Trophoblast cell (in vitro differentiated cells and primary cell): ENCODE measurements around the gene HPS5.

ENCODE experiments used
- DNase-seq, 2 donors: peaks; one replicate each; pipeline ENCODE4 v3.0.0-alpha.2; 2016
- H2AFZ ChIP-seq: 2 replicates; pipeline ENCODE4 v1.6.1; 2013; ENCODE audit warnings: low read length, moderate library complexity, mild to moderate bottlenecking; ENCODE audit not compliant: insufficient read depth, poor library complexity
- H2AK5ac ChIP-seq: 2 replicates; pipeline ENCODE4 v1.6.1; 2013; ENCODE audit warnings: mild to moderate bottlenecking, low read length
- H2BK120ac ChIP-seq: 2 replicates; pipeline ENCODE4 v1.6.1; 2013; ENCODE audit warnings: low read length, mild to moderate bottlenecking, moderate library complexity; ENCODE audit not compliant: insufficient read depth, poor library complexity
- H2BK12ac ChIP-seq: 2 replicates; pipeline ENCODE4 v1.6.1; 2013; ENCODE audit warnings: mild to moderate bottlenecking, low read length, moderate library complexity
- H2BK5ac ChIP-seq: 2 replicates; pipeline ENCODE4 v1.6.1; 2013; ENCODE audit warnings: low read length, low read depth, moderate library complexity, mild to moderate bottlenecking; ENCODE audit not compliant: poor library complexity
- H3K14ac ChIP-seq: 2 replicates; pipeline ENCODE4 v1.6.1; 2013; ENCODE audit warnings: mild to moderate bottlenecking, low read length
- H3K18ac ChIP-seq: 2 replicates; pipeline ENCODE4 v1.6.1; 2013; ENCODE audit warnings: mild to moderate bottlenecking, low read length
- H3K23ac ChIP-seq: 2 replicates; pipeline ENCODE4 v1.6.1; 2013; ENCODE audit warnings: low read length
- H3K27ac ChIP-seq: 2 replicates; pipeline ENCODE4 v1.5.1; 2013; ENCODE audit warnings: low read depth, mild to moderate bottlenecking, inconsistent platforms, low read length, moderate library complexity
- H3K27me3 ChIP-seq: 2 replicates; pipeline ENCODE4 v1.6.1; 2013; ENCODE audit warnings: inconsistent platforms, mild to moderate bottlenecking, low read length, moderate library complexity; ENCODE audit not compliant: insufficient read depth
- H3K36me3 ChIP-seq, 2 experiments: 1 replicate in 1 of 2; 2 replicates in 1 of 2; pipeline ENCODE4 v1.6.1; 2013; ENCODE audit warnings: low read length in 2 of 2, mild to moderate bottlenecking in 2 of 2, moderate library complexity in 1 of 2; ENCODE audit not compliant: insufficient read depth in 2 of 2, control insufficient read depth in 1 of 2
- H3K4ac ChIP-seq: 2 replicates; pipeline ENCODE4 v1.6.1; 2013; ENCODE audit warnings: low read depth, mild to moderate bottlenecking, low read length, moderate library complexity
- H3K4me1 ChIP-seq, 2 experiments: 1 replicate in 1 of 2; 2 replicates in 1 of 2; pipeline ENCODE4 v1.6.1; 2013; ENCODE audit warnings: low read length in 2 of 2, mild to moderate bottlenecking in 2 of 2, moderate library complexity in 1 of 2; ENCODE audit not compliant: insufficient read depth in 2 of 2, control insufficient read depth in 1 of 2
- H3K4me2 ChIP-seq: 2 replicates; pipeline ENCODE4 v1.6.1; 2013; ENCODE audit warnings: inconsistent platforms, mild to moderate bottlenecking, low read length, moderate library complexity
- H3K4me3 ChIP-seq: 2 replicates; pipeline ENCODE4 v1.5.1; 2013; ENCODE audit warnings: mild to moderate bottlenecking, low read depth, low read length, inconsistent platforms
- H3K79me1 ChIP-seq: one replicate; pipeline ENCODE4 v1.6.1; 2013; ENCODE audit warnings: low read length
- H3K79me2 ChIP-seq: 2 replicates; pipeline ENCODE4 v1.6.1; 2013; ENCODE audit warnings: low read length, mild to moderate bottlenecking; ENCODE audit not compliant: control insufficient read depth, insufficient read depth, poor library complexity
- H3K9ac ChIP-seq: 2 replicates; pipeline ENCODE4 v1.6.1; 2013; ENCODE audit warnings: mild to moderate bottlenecking, low read length
- H3K9me3 ChIP-seq: 2 replicates; pipeline ENCODE4 v1.6.1; 2013; ENCODE audit warnings: low read depth, mild to moderate bottlenecking, control low read depth, inconsistent platforms, low read length; ENCODE audit not compliant: insufficient read depth
- H4K12ac ChIP-seq: 2 replicates; pipeline ENCODE4 v1.6.1; 2013; ENCODE audit warnings: low read depth, mild to moderate bottlenecking, low read length, moderate library complexity
- H4K8ac ChIP-seq: 2 replicates; pipeline ENCODE4 v1.6.1; 2013; ENCODE audit warnings: low read depth, mild to moderate bottlenecking, low read length, moderate library complexity
- H4K91ac ChIP-seq: one replicate; pipeline ENCODE4 v1.6.1; 2013; ENCODE audit warnings: low read depth, mild to moderate bottlenecking, low read length, moderate library complexity
- WGBS: extraction: QIAGEN DNeasy Blood & Tissue Kit; methylation state at CpG from one replicate; pipeline ENCODE4 v1.1.7; 2013; ENCODE audit warnings: missing lambda C conversion rate; ENCODE audit not compliant: insufficient read length, insufficient coverage; ENCODE audit errors: extremely low coverage; 5-methylcytosine and 5-hydroxymethylcytosine counted together

HPS5 gene

GRCh38 chr11:18304745-18305144 lies 17.2 kb downstream of the HPS5 start:
- H3K4me3 ChIP-seq, result no peak overlapping the region
- H3K36me3 ChIP-seq, result peaks cover 7 to 12% of the 10 kb centered on the region in 2 experiments
- no peak overlapping the region for H2BK5ac ChIP-seq
- no peak overlapping the region for H3K4ac ChIP-seq
- no peak overlapping the region for H3K14ac ChIP-seq
- peak in 1 of 2 donors; percentile 59 for DNase-seq
- H3K9me3 ChIP-seq, result no peaks in the 10 kb centered on the region
- H4K12ac ChIP-seq, result no peak overlapping the region
- no peak overlapping the region for H3K23ac ChIP-seq
- no peak overlapping the region for H2AFZ ChIP-seq
- no peak overlapping the region for H4K8ac ChIP-seq
- H2AK5ac ChIP-seq, result no peak overlapping the region
- no peaks in the 10 kb centered on the region for H3K4me1 ChIP-seq
- no peak overlapping the region for H3K4me2 ChIP-seq
- no peak overlapping the region for H2BK120ac ChIP-seq
- no peaks in the 10 kb centered on the region for H3K27me3 ChIP-seq
- no peak overlapping the region for H4K91ac ChIP-seq
- H3K9ac ChIP-seq, result no peak overlapping the region
- no peaks in the 10 kb centered on the region for H3K79me2 ChIP-seq
- no peak overlapping the region for H3K27ac ChIP-seq
- H2BK12ac ChIP-seq, result no peak overlapping the region
- no peak overlapping the region for H3K18ac ChIP-seq
- H3K79me1 ChIP-seq, result no peaks in the 10 kb centered on the region

- Histone ChIP-seq H3K36me3 (peaks cover 9 to 13% of the 10 kb centered on the region in 2 experiments), H2BK120ac (no peak overlapping the region), H2BK12ac (no peak overlapping the region), H3K79me1 (no peaks in the 10 kb centered on the region), H3K9ac (no peak overlapping the region), H3K9me3 (no peaks in the 10 kb centered on the region), H3K27me3 (no peaks in the 10 kb centered on the region), H3K4me2 (no peak overlapping the region), H3K14ac (no peak overlapping the region), H2AK5ac (no peak overlapping the region), H2AFZ (no peak overlapping the region), H4K91ac (no peak overlapping the region), H3K4ac (no peak overlapping the region), H2BK5ac (no peak overlapping the region), H3K79me2 (no peaks in the 10 kb centered on the region), H3K27ac (no peak overlapping the region), H3K4me3 (no peak overlapping the region), H3K18ac (no peak overlapping the region), H3K4me1 (no peaks in the 10 kb centered on the region), H3K23ac (no peak overlapping the region), H4K8ac (no peak overlapping the region), H4K12ac (no peak overlapping the region)
- DNase-seq, result no peak
These were observed 22.2 kb downstream of the HPS5 start for GRCh38 chr11:18299721-18300120.

- no peaks in the 10 kb centered on the region for H3K9me3 ChIP-seq
- no peak overlapping the region for H3K18ac ChIP-seq
- WGBS, result no CpG with 5 or more reads among the region's 2 CpGs
- no peak overlapping the region for H3K27ac ChIP-seq
- H2AK5ac ChIP-seq, result no peak overlapping the region
- H3K23ac ChIP-seq, result no peak overlapping the region
- H4K91ac ChIP-seq, result no peak overlapping the region
- H3K14ac ChIP-seq, result no peak overlapping the region
- no peaks in the 10 kb centered on the region for H3K27me3 ChIP-seq
- H3K79me2 ChIP-seq, result no peaks in the 10 kb centered on the region
- H2BK5ac ChIP-seq, result no peak overlapping the region
- H3K79me1 ChIP-seq, result no peaks in the 10 kb centered on the region
- no peak overlapping the region for H2BK12ac ChIP-seq
- no peak overlapping the region for H3K9ac ChIP-seq
- H3K4me1 ChIP-seq, result no peaks in the 10 kb centered on the region
- no peak overlapping the region for H2BK120ac ChIP-seq
- H3K4ac ChIP-seq, result no peak overlapping the region
- H2AFZ ChIP-seq, result no peak overlapping the region
- no peak for DNase-seq
- H3K4me3 ChIP-seq, result no peak overlapping the region
- H3K36me3 ChIP-seq, result peaks cover 17 to 25% of the 10 kb centered on the region in 2 experiments
- no peak overlapping the region for H4K8ac ChIP-seq
- H3K4me2 ChIP-seq, result no peak overlapping the region
- H4K12ac ChIP-seq, result no peak overlapping the region
These were observed 26.6 kb downstream of the HPS5 start for GRCh38 chr11:18295316-18295715.

- Histone ChIP-seq H2BK12ac (no peak overlapping the region), H3K27me3 (no peaks in the 10 kb centered on the region), H4K12ac (no peak overlapping the region), H2AFZ (no peak overlapping the region), H3K36me3 (peaks cover 17 to 27% of the 10 kb centered on the region in 2 experiments), H3K4me2 (no peak overlapping the region), H2AK5ac (no peak overlapping the region), H3K14ac (no peak overlapping the region), H3K4ac (no peak overlapping the region), H3K9ac (no peak overlapping the region), H3K79me2 (no peaks in the 10 kb centered on the region), H3K4me1 (no peaks in the 10 kb centered on the region), H3K23ac (no peak overlapping the region), H3K27ac (no peak overlapping the region), H3K9me3 (no peaks in the 10 kb centered on the region), H3K18ac (no peak overlapping the region), H4K91ac (no peak overlapping the region), H4K8ac (no peak overlapping the region), H2BK120ac (no peak overlapping the region), H3K79me1 (no peaks in the 10 kb centered on the region), H3K4me3 (no peak overlapping the region), H2BK5ac (no peak overlapping the region)
- no CpG with 5 or more reads among the region's 5 CpGs for WGBS
- DNase-seq, result no peak
These were observed 27.1 kb downstream of the HPS5 start for GRCh38 chr11:18294862-18295261.
